Subcutaneous preadipocyte (primary cell): ENCODE measurements around the gene DHH. TPM values are rescaled to one million over a fixed set of nuclear protein-coding genes. Genes with fewer than 3 reads are reported as not detected.

Source experiments
- small RNA-seq: library from RNA; depleted of rRNA; stranded (forward); fragments of <200 nt; gene quantifications from one replicate; pipeline ENCODE3, GENCODE V24; 2012
- total RNA-seq: library from RNA; depleted of rRNA; stranded (reverse); fragments of >200 nt; gene quantifications from 2 replicates; pipeline ENCODE4 v1.2.3, GENCODE V29; 2012

The DHH gene
- under 0.01 TPM in 1 of 2 replicates, not detected in the other for total RNA-seq

GRCh38 chr12:49094160-49094974, at the start of gene DHH:
Gene DHH (minus strand): TSS chr12:49094801. CDS start chr12:49094512, 289 bp downstream.

GRCh38 chr12:49131051-49131893, 36.7 kb upstream of the DHH start, which contains the start of gene TUBA1B:
Gene TUBA1B (minus strand): TSS chr12:49131395. CDS start chr12:49131300, 95 bp downstream.

GRCh38 chr12:49110464-49111155, 16.0 kb upstream of the DHH start, which contains the start of gene LMBR1L:
Gene LMBR1L (minus strand): TSS chr12:49110847. CDS start chr12:49110555, 292 bp downstream.

GRCh38 chr12:49069507-49070346, 24.9 kb downstream of the DHH start, which contains the start of gene RHEBL1:
Gene RHEBL1 (minus strand): TSS chr12:49069979. CDS start chr12:49069785, 194 bp downstream.

GRCh38 chr12:49060237-49061156, 34.1 kb downstream of the DHH start, which contains the start of gene KMT2D:
Gene KMT2D (minus strand): TSS chr12:49060794. CDS start chr12:49055324, 5,470 bp downstream.

Small RNAs within 50 kb of the gene (small RNA-seq; reads per million reads assigned to genes)
- gene RF00019, result not detected

Other genes with a start within 250 kb of the DHH start
- gene DDX23, start 242.6 kb downstream of the DHH start, total RNA-seq, result 51.8 and 73.1 TPM in 2 replicates
- gene RND1, start 228.9 kb downstream of the DHH start, total RNA-seq, result under 0.01 TPM in 2 replicates
- 23.5 and 36.0 TPM in 2 replicates for gene FKBP11, start 169.3 kb downstream of the DHH start, total RNA-seq
- gene ARF3, start 137.3 kb downstream of the DHH start, total RNA-seq, result 40.4 and 51.6 TPM in 2 replicates
- 0.20 TPM in 1 of 2 replicates, not detected in the other for gene WNT10B, start 123.1 kb downstream of the DHH start, total RNA-seq
- gene WNT1, start 116.5 kb downstream of the DHH start, total RNA-seq, result not detected in 2 replicates
- gene DDN, start 95.4 kb downstream of the DHH start, total RNA-seq, result under 0.01 TPM in 2 replicates
- gene PRKAG1, start 76.0 kb downstream of the DHH start, total RNA-seq, result 68.4 and 69.8 TPM in 2 replicates
- 23.1 and 32.1 TPM in 2 replicates for gene KMT2D, start 34.0 kb downstream of the DHH start, total RNA-seq
- 0.37 and 0.39 TPM in 2 replicates for gene RHEBL1, start 24.8 kb downstream of the DHH start, total RNA-seq
- gene LMBR1L, start 16.0 kb upstream of the DHH start, total RNA-seq, result 41.8 and 43.7 TPM in 2 replicates
- 2,784 and 3,087 TPM in 2 replicates for gene TUBA1B, start 36.6 kb upstream of the DHH start, total RNA-seq
- gene TUBA1A, start 94.3 kb upstream of the DHH start, total RNA-seq, result 513 and 543 TPM in 2 replicates
- gene TUBA1C, start 170.3 kb upstream of the DHH start, total RNA-seq, result 823 and 1,037 TPM in 2 replicates
- gene PRPH, start 200.3 kb upstream of the DHH start, total RNA-seq, result not detected in 2 replicates
- 14.0 and 18.8 TPM in 2 replicates for gene TROAP, start 228.5 kb upstream of the DHH start, total RNA-seq
- gene C1QL4, start 242.4 kb upstream of the DHH start, total RNA-seq, result not detected in 2 replicates